IMR-90 (cell line): ENCODE results near the gene NOP16. TPM values are rescaled to one million over a fixed set of nuclear protein-coding genes. Genes with fewer than 3 reads are reported as not detected.
A peak's percentile ranks its signal among the peaks of the same experiment; 100 is the strongest.

Experiments
- ATAC-seq: fragments of 200-7000 bp; cut with Tn5 transposase; 2 replicates; pipeline ENCODE4 v1.9.1; 2020; ENCODE audit warnings: low read depth, mild to moderate bottlenecking, moderate library complexity
- BruUV-seq: library from RNA; stranded (reverse); fragments of 400-500 nt; replicated peaks from 2 replicates; lab custom pipeline; 2021; lab: Mats Ljungman, UMichigan
- CTCF ChIA-PET: fragments of 300-600 bp; formaldehyde crosslinking; extraction: SDS; loops from one replicate; lab custom pipeline; 2021; ENCODE audit warnings: antibody characterized with exemption; lab: Yijun Ruan, JAX
- POLR2A ChIA-PET: fragments of 300-600 bp; sonication (Branson Sonifier 250); formaldehyde crosslinking; loops from one replicate; lab custom pipeline; 2022; ENCODE audit warnings: antibody characterized with exemption; ENCODE audit not compliant: unreplicated experiment; lab: Charles Lee
- DNase-seq: peaks from one replicate; pipeline ENCODE4 v3.0.0; 2013
- H2AFZ ChIP-seq: replicated peaks from 2 replicates; pipeline ENCODE3; 2013; ENCODE audit warnings: low read length, mild to moderate bottlenecking; ENCODE audit not compliant: poor library complexity
- H2AK5ac ChIP-seq: 2 replicates; pipeline ENCODE4 v1.6.1; 2013; ENCODE audit warnings: low read depth, low read length, inconsistent platforms
- H2AK9ac ChIP-seq: replicated peaks from 2 replicates; pipeline ENCODE3; 2013; ENCODE audit warnings: mild to moderate bottlenecking, low read depth, low read length, moderate library complexity; ENCODE audit not compliant: poor library complexity
- H2BK120ac ChIP-seq: 2 replicates; pipeline ENCODE4 v1.6.1; 2013; ENCODE audit warnings: low read depth, low read length, inconsistent platforms
- H2BK15ac ChIP-seq: 3 replicates; pipeline ENCODE4 v1.6.1; 2013; ENCODE audit warnings: low read depth, low read length, inconsistent platforms
- H2BK20ac ChIP-seq: 2 replicates; pipeline ENCODE4 v1.6.1; 2013; ENCODE audit warnings: low read depth, mild to moderate bottlenecking, inconsistent platforms, low read length, moderate library complexity
- H2BK5ac ChIP-seq: 2 replicates; pipeline ENCODE4 v1.6.1; 2013; ENCODE audit warnings: mild to moderate bottlenecking, low read depth, low read length, inconsistent platforms; ENCODE audit not compliant: poor library complexity, severe bottlenecking
- H3K14ac ChIP-seq: replicated peaks from 2 replicates; pipeline ENCODE4 v1.6.1; 2013; ENCODE audit warnings: low read depth, low read length, inconsistent platforms
- H3K18ac ChIP-seq: 2 replicates; pipeline ENCODE4 v1.6.1; 2013; ENCODE audit warnings: low read depth, low read length, control low read depth
- H3K23ac ChIP-seq: 2 replicates; pipeline ENCODE4 v1.6.1; 2013; ENCODE audit warnings: low read depth, low read length, inconsistent platforms
- H3K27ac ChIP-seq: 2 replicates; pipeline ENCODE4 v1.5.1; 2013; ENCODE audit warnings: mild to moderate bottlenecking, control low read depth, low read length; ENCODE audit not compliant: insufficient read depth
- H3K27me3 ChIP-seq: 2 replicates; pipeline ENCODE4 v1.6.1; 2013; ENCODE audit warnings: low read length; ENCODE audit not compliant: control insufficient read depth, insufficient read depth
- H3K36me3 ChIP-seq: 2 replicates; pipeline ENCODE4 v1.6.1; 2013; ENCODE audit warnings: low read length, mixed read lengths; ENCODE audit not compliant: control insufficient read depth, insufficient read depth
- H3K4ac ChIP-seq: 2 replicates; pipeline ENCODE4 v1.6.1; 2013; ENCODE audit warnings: low read depth, low read length, inconsistent platforms
- H3K4me1 ChIP-seq: 2 replicates; pipeline ENCODE4 v1.6.1; 2013; ENCODE audit warnings: low read length, mixed read lengths; ENCODE audit not compliant: control insufficient read depth, insufficient read depth
- H3K4me2 ChIP-seq: 2 replicates; pipeline ENCODE4 v1.6.1; 2013; ENCODE audit warnings: low read depth, mild to moderate bottlenecking, control low read depth, low read length, moderate library complexity
- H3K4me3 ChIP-seq: 2 replicates; pipeline ENCODE4 v1.5.1; 2013; ENCODE audit warnings: low read depth, mild to moderate bottlenecking, control low read depth, low read length, moderate library complexity; ENCODE audit not compliant: insufficient read depth
- H3K56ac ChIP-seq: 2 replicates; pipeline ENCODE4 v1.6.1; 2013; ENCODE audit warnings: low read length, inconsistent platforms; ENCODE audit not compliant: insufficient read depth; ENCODE audit errors: extremely low read depth
- H3K79me1 ChIP-seq, 2 experiments: 2 replicates each; pipeline ENCODE4 v1.6.1; 2013; ENCODE audit warnings: low read length in 2 of 2, inconsistent platforms in 1 of 2, low read depth in 1 of 2
- H3K9ac ChIP-seq: 2 replicates; pipeline ENCODE4 v1.6.1; 2013; ENCODE audit warnings: low read depth, low read length, control low read depth
- H3K9me1 ChIP-seq: 2 replicates; pipeline ENCODE4 v1.6.1; 2013; ENCODE audit warnings: low read length, inconsistent platforms; ENCODE audit not compliant: insufficient read depth
- H3K9me3 ChIP-seq: 2 replicates; pipeline ENCODE4 v1.6.1; 2013; ENCODE audit warnings: low read length; ENCODE audit not compliant: control insufficient read depth, insufficient read depth
- H4K20me1 ChIP-seq: 2 replicates; pipeline ENCODE4 v1.6.1; 2013; ENCODE audit warnings: low read length, inconsistent platforms; ENCODE audit not compliant: insufficient read depth
- H4K5ac ChIP-seq: 2 replicates; pipeline ENCODE4 v1.6.1; 2013; ENCODE audit warnings: mild to moderate bottlenecking, low read depth, low read length, control low read depth
- H4K8ac ChIP-seq, 2 experiments: 2 replicates each; pipeline ENCODE4 v1.6.1; 2013; ENCODE audit warnings: low read depth in 2 of 2, low read length in 2 of 2, control low read depth in 1 of 2, inconsistent platforms in 1 of 2
- H4K91ac ChIP-seq: 2 replicates; pipeline ENCODE4 v1.6.1; 2013; ENCODE audit warnings: low read depth, low read length, inconsistent platforms; ENCODE audit not compliant: insufficient read depth
- BHLHE40 ChIP-seq: fragments of 150-350 bp; IDR thresholded peaks from 2 replicates; pipeline ENCODE4 v1.6.1; 2016; ENCODE audit warnings: mild to moderate bottlenecking, low read depth, low read length
- CTCF ChIP-seq: conservative IDR thresholded peaks from 2 replicates; pipeline ENCODE4 v1.5.1; 2012; ENCODE audit warnings: mild to moderate bottlenecking, low read depth, low read length, improper control_type of control experiment
- MAFK ChIP-seq: IDR thresholded peaks from 2 replicates; pipeline ENCODE4 v1.6.1; 2012; ENCODE audit warnings: low read depth, low read length, improper control_type of control experiment
- NFE2L2 ChIP-seq: fragments of 150-350 bp; IDR thresholded peaks from 2 replicates; pipeline ENCODE4 v1.6.1; 2016; ENCODE audit warnings: low read depth, mild to moderate bottlenecking, low read length
- POLR2A ChIP-seq: IDR thresholded peaks from 2 replicates; pipeline ENCODE4 v1.6.1; 2012; ENCODE audit warnings: mild to moderate bottlenecking, low read depth, low read length
- RCOR1 ChIP-seq: IDR thresholded peaks from 2 replicates; pipeline ENCODE4 v1.6.1; 2012; ENCODE audit warnings: mild to moderate bottlenecking, low read length, improper control_type of control experiment; ENCODE audit not compliant: insufficient replicate concordance
- RFX5 ChIP-seq: IDR thresholded peaks from 2 replicates; pipeline ENCODE4 v1.8.0; 2012; ENCODE audit warnings: low read depth, mild to moderate bottlenecking, low read length, moderate library complexity
- SMC3 ChIP-seq: fragments of 150-350 bp; IDR thresholded peaks from 2 replicates; pipeline ENCODE4 v1.6.1; 2016; ENCODE audit warnings: low read depth, mild to moderate bottlenecking, antibody characterized with exemption, low read length, moderate library complexity
- USF2 ChIP-seq: fragments of 150-350 bp; IDR thresholded peaks from 2 replicates; pipeline ENCODE4 v1.6.1; 2017; ENCODE audit warnings: mild to moderate bottlenecking, antibody characterized with exemption, low read length, low read depth
- WGBS, 2 experiments: methylation state at CpG; one replicate each; pipeline versions ENCODE4 v1.1.5 to v1.1.7; 2013; ENCODE audit warnings: missing lambda C conversion rate in 2 of 2; ENCODE audit not compliant: insufficient read length in 1 of 2; ENCODE audit errors: extremely low coverage in 2 of 2; 5-methylcytosine and 5-hydroxymethylcytosine counted together
- dilution Hi-C: fragments of 300-500 bp; cut with HindIII; formaldehyde crosslinking; loops from one replicate; pipeline ENCODE4 v1.14.3; 2018; ENCODE audit warnings: low sequenced_read_pairs; ENCODE audit not compliant: unreplicated experiment
- in situ Hi-C: fragments of 300-500 bp; cut with MboI; formaldehyde crosslinking; loops from 3 replicates; pipeline ENCODE4 v1.14.3; 2019; ENCODE audit warnings: low sequenced_read_pairs, inconsistent platforms, mixed read lengths
- intact Hi-C: fragments of 100-400 bp; cut with micrococcal nuclease; formaldehyde crosslinking; loops from 2 replicates; pipeline ENCODE4 v1.10.0; 2022
- polyA plus RNA-seq, 3 experiments: library from polyadenylated mRNA; depleted of rRNA; stranded (reverse); fragments of >200 nt; gene quantifications; 2 replicates each; pipeline ENCODE4 v1.2.3, GENCODE V29; 2012; ENCODE audit warnings: low replicate concordance in 1 of 3
- total RNA-seq: library from RNA; depleted of rRNA; stranded (reverse); fragments of >200 nt; gene quantifications from 2 replicates; pipeline ENCODE4 v1.2.3, GENCODE V29; 2012

The NOP16 gene
- total and polyA plus RNA-seq, 2 of the 4 experiments (the other 2 are of a cell fraction) = 28.0 to 60.4 TPM

- ChIA-PET POLR2A (no interaction called here), CTCF (no interaction called here)
- Histone ChIP-seq H4K91ac (no peak overlapping the region), H3K9ac (no peak overlapping the region), H2BK15ac (no peak overlapping the region), H3K4me2 (no peak overlapping the region; the same call in 1 of the 2 replicates), H4K20me1 (peaks cover 4% of the 10 kb centered on the region; the same call in 1 of the 2 replicates), H2BK5ac (no peak overlapping the region), H3K4ac (no peak overlapping the region), H3K79me1 (peaks cover 0 to 28% of the 10 kb centered on the region in 2 experiments; a peak in 2 of 4 replicates), H2AK9ac (peak overlapping the region; percentile 88), H3K14ac (no peak overlapping the region), H3K4me3 (no peak overlapping the region), H3K27ac (peak overlapping the region; percentile 30; the same call in 1 of the 2 replicates), H3K4me1 (peaks cover 4% of the 10 kb centered on the region; the same call in 1 of the 2 replicates), H3K18ac (no peak overlapping the region; the same call in 1 of the 2 replicates), H2AK5ac (peak overlapping the region; percentile 16; the same call in 1 of the 2 replicates), H3K23ac (no peak overlapping the region), H3K36me3 (peaks cover 33% of the 10 kb centered on the region), H3K27me3 (no peaks in the 10 kb centered on the region), H2AFZ (no peak overlapping the region), H2BK120ac (no peak overlapping the region), H2BK20ac (no peak overlapping the region), H4K5ac (no peak overlapping the region; the same call in 1 of the 2 replicates), H3K9me1 (no peaks in the 10 kb centered on the region; the same call in 1 of the 2 replicates), H3K56ac (no peak overlapping the region), H3K9me3 (no peaks in the 10 kb centered on the region), H4K8ac (0 out of 4 replicates have a peak overlapping the region, but pooled peaks of 1 of the 2 experiments have one; percentile 40)
- in situ Hi-C loops (no loop called here), dilution Hi-C loops (no loop called here), intact Hi-C loops (no loop called here)
- TF ChIP-seq NFE2L2 (no peak), RFX5 (no peak), POLR2A (no peak), RCOR1 (no peak), SMC3 (no peak), USF2 (no peak), MAFK (no peak), BHLHE40 (no peak), CTCF (no peak)
- BruUV-seq = no TSS peak
- WGBS, 2 experiments = 81% methylated on average over 2 of the region's 11 CpGs; no CpG with 5 or more reads in 1 of the 2 experiments
- peak; percentile 51 for DNase-seq
- ATAC-seq = peak; percentile 91
Observed at GRCh38 chr5:176394881-176395675, 6.7 kb upstream of the NOP16 start.
